GM18873 (cell line): ENCODE results near the gene RAET1E.
"Not testable (repeated sequence)": the region's sequence is repeated elsewhere in the genome, so short reads cannot be mapped to it uniquely, and the experiment has no call there.

Experiments
- ATAC-seq: cut with Tn5 transposase; IDR thresholded peaks from one replicate; pipeline ENCODE4 v1.9.1; 2021; ENCODE audit warnings: mild to moderate bottlenecking, moderate library complexity, moderate number of reproducible peaks; ENCODE audit not compliant: unreplicated experiment, low FRiP score

The RAET1E gene

GRCh38 chr6:149864578-149865535 is 33.1 kb downstream of the RAET1E start:
- ATAC-seq = no peak

GRCh38 chr6:149863698-149864577 is 34.0 kb downstream of the RAET1E start, which contains the start of gene LRP11:
LRP11 (minus strand) TSS chr6:149864359; CDS start chr6:149864020, 339 bp downstream.
- peak; percentile 61 for ATAC-seq

GRCh38 chr6:149862922-149863697 is 34.8 kb downstream of the RAET1E start:
- ATAC-seq = no peak

- ATAC-seq = not testable (repeated sequence)
Observed at GRCh38 chr6:149862424-149862738, 35.5 kb downstream of the RAET1E start.

- ATAC-seq = no peak
Observed at GRCh38 chr6:149861603-149862423, 36.1 kb downstream of the RAET1E start.

GRCh38 chr6:149860834-149861602 is 36.9 kb downstream of the RAET1E start:
- no peak for ATAC-seq

GRCh38 chr6:149860513-149860833 is 37.4 kb downstream of the RAET1E start:
- no peak for ATAC-seq

- no peak for ATAC-seq
Observed at GRCh38 chr6:149859938-149860337, 38.0 kb downstream of the RAET1E start.

- no peak for ATAC-seq
Observed at GRCh38 chr6:149859368-149859767, 38.5 kb downstream of the RAET1E start.

GRCh38 chr6:149857541-149857940 is 40.4 kb downstream of the RAET1E start:
- no peak for ATAC-seq

GRCh38 chr6:149856256-149856994 is 41.5 kb downstream of the RAET1E start:
- no peak for ATAC-seq

- ATAC-seq = no peak
Observed at GRCh38 chr6:149855741-149856140, 42.2 kb downstream of the RAET1E start.

GRCh38 chr6:149855040-149855654 is 42.8 kb downstream of the RAET1E start:
- no peak for ATAC-seq

GRCh38 chr6:149854532-149854931 is 43.4 kb downstream of the RAET1E start:
- no peak for ATAC-seq

- not testable (repeated sequence) for ATAC-seq
Observed at GRCh38 chr6:149854017-149854416, 43.9 kb downstream of the RAET1E start.

- no peak for ATAC-seq
Observed at GRCh38 chr6:149852881-149853280, 45.0 kb downstream of the RAET1E start.

GRCh38 chr6:149852180-149852579 is 45.7 kb downstream of the RAET1E start:
- ATAC-seq = no peak
